Ascending aorta (tissue), 2 donors: ENCODE data around the gene ARMCX6. TPM values are rescaled to one million over a fixed set of nuclear protein-coding genes. Genes with fewer than 3 reads are reported as not detected.
A peak's percentile ranks its signal among the peaks of the same experiment; 100 is the strongest.
"Not testable (repeated sequence)": the region's sequence is repeated elsewhere in the genome, so short reads cannot be mapped to it uniquely, and the experiment has no call there.

Experiments used
- DNase-seq, 2 donors: peaks; one replicate each; pipeline ENCODE4 v3.0.0-alpha.2; 2019; ENCODE audit warnings: low spot score in 2 of 2
- H3K27ac ChIP-seq, 2 donors: fragments of 200-600 bp; sonication (generic); one replicate each; pipeline ENCODE4 v1.5.1; 2016 to 2017; ENCODE audit warnings: mild to moderate bottlenecking in 1 of 2
- H3K27me3 ChIP-seq: fragments of 200-600 bp; sonication (generic); one replicate; pipeline ENCODE4 v1.5.1; 2017
- H3K36me3 ChIP-seq, 2 donors: fragments of 200-600 bp; sonication (generic); one replicate each; pipeline ENCODE4 v1.5.1; 2016
- H3K4me1 ChIP-seq, 2 donors: fragments of 200-600 bp; sonication (generic); one replicate each; pipeline ENCODE4 v1.5.1; 2016 to 2017; ENCODE audit warnings: mild to moderate bottlenecking in 1 of 2
- H3K4me3 ChIP-seq, 2 donors: fragments of 200-600 bp; sonication (generic); one replicate each; pipeline ENCODE4 v1.5.1; 2016 to 2017; ENCODE audit warnings: mild to moderate bottlenecking in 1 of 2
- H3K9me3 ChIP-seq, 2 donors: fragments of 200-600 bp; sonication (generic); one replicate each; pipeline ENCODE4 v1.5.1; 2016
- intact Hi-C: fragments of 100-400 bp; cut with DNase I; formaldehyde crosslinking; loops from one replicate; pipeline ENCODE4 v1.15.1; 2023
- total RNA-seq: library from RNA; depleted of rRNA; stranded (reverse); fragments of >200 nt; gene quantifications from one replicate; pipeline ENCODE4 v1.1.0, GENCODE V29; 2016
- TF ChIP-seq, protein P1 (sequence below), 3 experiments: fragments of 200-600 bp in 2 of 3; fragments of 450-650 bp in 1 of 3; sonication (generic) in 2 of 3; IDR thresholded peaks; one replicate each; pipeline ENCODE4 v1.5.1; 2016 to 2019; ENCODE audit warnings: antibody characterized with exemption in 3 of 3, mild to moderate bottlenecking in 1 of 3, moderate library complexity in 1 of 3

The ARMCX6 gene
- total RNA-seq, 1 donor from 2014 or later = 9.4 TPM

DNA sequence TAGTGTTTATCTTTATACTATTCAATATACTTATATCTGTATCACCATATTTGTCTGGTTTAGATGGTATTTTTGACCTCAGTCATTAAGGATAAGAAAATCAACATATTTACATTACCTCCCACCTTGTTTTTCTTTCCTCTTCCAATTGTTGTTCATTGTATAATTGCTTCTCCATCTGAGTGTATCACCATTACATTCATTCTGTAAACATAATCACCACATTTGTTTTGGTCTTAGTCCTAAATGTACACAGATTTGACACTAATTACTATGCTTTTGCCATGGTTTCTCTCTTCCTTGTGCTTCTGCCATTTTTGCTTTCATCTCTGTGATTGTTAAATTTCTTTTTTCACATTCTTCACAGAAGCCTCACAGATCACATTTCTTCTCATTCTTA is 12.7 kb downstream of the ARMCX6 start:
- no peaks in the 10 kb centered on the region for H3K4me1 ChIP-seq
- no peaks in the 10 kb centered on the region for H3K27me3 ChIP-seq
- DNase-seq = no peak
- intact Hi-C loops = no loop called here
- no peaks in the 10 kb centered on the region for H3K36me3 ChIP-seq
- TF ChIP-seq, protein P1, sequence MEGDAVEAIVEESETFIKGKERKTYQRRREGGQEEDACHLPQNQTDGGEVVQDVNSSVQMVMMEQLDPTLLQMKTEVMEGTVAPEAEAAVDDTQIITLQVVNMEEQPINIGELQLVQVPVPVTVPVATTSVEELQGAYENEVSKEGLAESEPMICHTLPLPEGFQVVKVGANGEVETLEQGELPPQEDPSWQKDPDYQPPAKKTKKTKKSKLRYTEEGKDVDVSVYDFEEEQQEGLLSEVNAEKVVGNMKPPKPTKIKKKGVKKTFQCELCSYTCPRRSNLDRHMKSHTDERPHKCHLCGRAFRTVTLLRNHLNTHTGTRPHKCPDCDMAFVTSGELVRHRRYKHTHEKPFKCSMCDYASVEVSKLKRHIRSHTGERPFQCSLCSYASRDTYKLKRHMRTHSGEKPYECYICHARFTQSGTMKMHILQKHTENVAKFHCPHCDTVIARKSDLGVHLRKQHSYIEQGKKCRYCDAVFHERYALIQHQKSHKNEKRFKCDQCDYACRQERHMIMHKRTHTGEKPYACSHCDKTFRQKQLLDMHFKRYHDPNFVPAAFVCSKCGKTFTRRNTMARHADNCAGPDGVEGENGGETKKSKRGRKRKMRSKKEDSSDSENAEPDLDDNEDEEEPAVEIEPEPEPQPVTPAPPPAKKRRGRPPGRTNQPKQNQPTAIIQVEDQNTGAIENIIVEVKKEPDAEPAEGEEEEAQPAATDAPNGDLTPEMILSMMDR (IDR thresholded peaks at IDR 0.05) = no peak
- no peak overlapping the region for H3K27ac ChIP-seq
- H3K4me3 ChIP-seq = no peak overlapping the region
- no peaks in the 10 kb centered on the region for H3K9me3 ChIP-seq

DNA sequence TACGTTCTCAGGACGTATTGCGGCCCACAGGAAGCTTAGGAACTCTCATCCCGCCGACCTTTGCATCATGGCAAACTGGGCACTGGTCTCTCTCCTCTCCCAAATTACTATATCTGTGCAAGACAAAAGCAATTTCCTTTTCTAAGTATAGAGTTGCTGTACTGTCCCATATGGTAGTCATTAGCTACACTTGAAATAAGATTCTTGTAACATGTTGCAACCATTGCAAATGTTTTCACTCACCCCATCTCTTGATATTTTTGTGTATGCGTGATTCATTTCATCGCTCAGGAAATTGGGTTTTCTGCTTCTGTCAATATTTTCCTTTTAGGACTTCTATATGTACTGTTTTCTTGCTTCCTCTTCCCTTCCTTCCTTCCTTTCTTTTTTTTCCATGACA is 15.7 kb downstream of the ARMCX6 start:
- Histone ChIP-seq H3K27me3 (no peaks in the 10 kb centered on the region), H3K4me3 (no peak overlapping the region), H3K27ac (no peak overlapping the region), H3K36me3 (no peaks in the 10 kb centered on the region), H3K4me1 (no peaks in the 10 kb centered on the region), H3K9me3 (no peaks in the 10 kb centered on the region)
- no peak for DNase-seq
- intact Hi-C loops = no loop called here
- TF ChIP-seq, protein P1 (IDR thresholded peaks at IDR 0.05) = no peak

DNA sequence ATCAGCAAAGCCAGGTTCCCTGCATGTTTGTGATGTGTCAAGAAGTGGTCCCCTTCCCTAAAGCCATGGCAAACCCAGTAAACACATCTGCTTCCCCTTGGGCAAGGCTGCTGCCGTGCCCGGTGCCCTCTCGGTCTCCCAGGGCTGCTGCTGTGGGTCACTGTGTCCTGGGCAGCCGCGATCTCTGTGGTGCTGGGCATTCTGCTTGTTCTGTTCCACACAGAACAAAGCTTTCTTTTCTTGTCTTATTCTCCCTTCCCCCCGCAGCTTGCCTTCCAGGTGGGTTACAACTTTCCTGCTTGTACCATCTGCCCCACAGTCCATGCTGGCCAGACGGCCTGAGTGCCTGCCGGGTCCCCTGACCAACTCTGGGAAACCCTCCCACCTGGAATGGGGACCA is 18.2 kb downstream of the ARMCX6 start:
- H3K36me3 ChIP-seq, H3K9me3 ChIP-seq, H3K4me1 ChIP-seq, H3K27me3 ChIP-seq, DNase-seq, H3K27ac ChIP-seq, H3K4me3 ChIP-seq: not testable (repeated sequence)
- intact Hi-C loops = loop anchor here (5.0 kb wide), 2 partner anchors 163 to 203 kb away; no protein-coding TSS in a partner anchor

DNA sequence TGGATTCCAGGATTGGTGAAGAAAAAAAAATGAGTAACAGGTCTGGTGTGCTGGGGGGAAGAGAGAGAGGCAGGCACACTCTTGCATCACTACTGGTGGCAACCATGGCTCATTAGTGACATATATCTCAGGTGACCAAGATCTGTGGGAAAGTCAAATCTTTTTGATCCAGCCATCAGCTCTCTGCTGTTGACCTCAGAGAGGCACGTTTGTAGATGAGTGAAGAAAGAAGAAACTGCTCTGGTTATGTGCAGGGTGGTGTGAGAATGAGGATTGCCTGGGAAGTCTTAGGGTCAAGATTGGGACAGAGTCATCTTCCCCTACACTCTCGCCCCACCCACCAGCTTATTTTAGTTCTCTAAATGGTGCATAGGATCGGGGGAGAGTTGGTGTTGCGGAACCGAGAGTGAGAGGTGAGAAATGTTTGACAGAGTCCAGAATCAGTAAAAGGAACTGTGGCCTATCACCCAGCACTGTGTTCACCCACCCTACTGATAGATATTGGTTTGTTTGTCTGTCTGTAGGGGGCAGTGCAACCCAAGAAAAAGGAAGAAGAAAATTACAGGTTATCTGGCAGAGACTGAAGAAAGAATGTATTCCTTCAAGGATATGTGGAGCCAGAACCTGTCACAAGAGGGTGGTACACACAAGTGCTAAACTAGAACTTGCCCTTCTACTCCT is 21.9 kb downstream of the ARMCX6 start:
- DNase-seq = no peak
- intact Hi-C loops = loop anchor here (5.0 kb wide), 2 partner anchors 166 to 206 kb away; no protein-coding TSS in a partner anchor
- TF ChIP-seq, protein P1 (IDR thresholded peaks at IDR 0.05) = peak; percentile 44 to 56 (median 49)
- no peaks in the 10 kb centered on the region for H3K27me3 ChIP-seq
- H3K9me3 ChIP-seq = no peaks in the 10 kb centered on the region
- no peak overlapping the region for H3K4me3 ChIP-seq
- H3K27ac ChIP-seq = no peak overlapping the region
- H3K36me3 ChIP-seq = no peaks in the 10 kb centered on the region
- H3K4me1 ChIP-seq = no peaks in the 10 kb centered on the region

Other genes starting within 250 kb of the ARMCX6 start
- gene BTK, start 231.8 kb downstream of the ARMCX6 start, total RNA-seq = 0.64 TPM
- gene RPL36A, start 227.0 kb downstream of the ARMCX6 start, total RNA-seq = 822 TPM
- gene GLA, start 210.1 kb downstream of the ARMCX6 start, total RNA-seq = 9.0 TPM
- 21.4 TPM for gene HNRNPH2, start 209.8 kb downstream of the ARMCX6 start, total RNA-seq
- 7.3 TPM for gene ARMCX4, start 132.5 kb downstream of the ARMCX6 start, total RNA-seq
- 9.2 TPM for gene ARMCX1, start 67.5 kb downstream of the ARMCX6 start, total RNA-seq
- gene ARMCX3, start 5.2 kb upstream of the ARMCX6 start, total RNA-seq = 12.3 TPM
- gene ARMCX2, start 41.9 kb upstream of the ARMCX6 start, total RNA-seq = 9.7 TPM